Aorta (tissue), 5 donors: ENCODE results near the gene ANKRD33B. TPM values are rescaled to one million over a fixed set of nuclear protein-coding genes. Genes with fewer than 3 reads are reported as not detected.
A peak's percentile ranks its signal among the peaks of the same experiment; 100 is the strongest.

ENCODE experiments used
- ATAC-seq: fragments of 200-7000 bp; cut with Tn5 transposase; one replicate; pipeline ENCODE4 v1.9.1; 2022; ENCODE audit warnings: moderate library complexity; ENCODE audit not compliant: low FRiP score
- DNase-seq, 2 donors: peaks; one replicate each; pipeline ENCODE4 v3.0.0-alpha.2; 2020
- H3K27ac ChIP-seq, 2 donors: one replicate each; pipeline ENCODE4 v1.5.1; 2013; ENCODE audit warnings: low read length in 2 of 2, mild to moderate bottlenecking in 2 of 2, moderate library complexity in 2 of 2, control low read depth in 1 of 2, inconsistent platforms in 1 of 2, low read depth in 1 of 2
- H3K27me3 ChIP-seq, 2 donors: one replicate each; pipeline ENCODE4 v1.6.1; 2013; ENCODE audit warnings: control low read depth in 1 of 2, low read length in 1 of 2, mild to moderate bottlenecking in 1 of 2, moderate library complexity in 1 of 2; ENCODE audit not compliant: insufficient read depth in 2 of 2, control insufficient read depth in 1 of 2
- H3K36me3 ChIP-seq, 2 donors: one replicate each; pipeline ENCODE4 v1.6.1; 2013; ENCODE audit warnings: control low read depth in 1 of 2, low read length in 1 of 2, mild to moderate bottlenecking in 1 of 2; ENCODE audit not compliant: insufficient read depth in 2 of 2, control insufficient read depth in 1 of 2
- H3K4me1 ChIP-seq, 2 donors: one replicate each; pipeline ENCODE4 v1.6.1; 2013; ENCODE audit warnings: low read length in 2 of 2, control low read depth in 1 of 2, mild to moderate bottlenecking in 1 of 2, moderate library complexity in 1 of 2; ENCODE audit not compliant: insufficient read depth in 2 of 2, control insufficient read depth in 1 of 2
- H3K4me3 ChIP-seq, 2 donors: one replicate each; pipeline ENCODE4 v1.5.1; 2013; ENCODE audit warnings: low read length in 2 of 2, control low read depth in 1 of 2, mild to moderate bottlenecking in 1 of 2
- H3K9me3 ChIP-seq: one replicate; pipeline ENCODE4 v1.6.1; 2013; ENCODE audit warnings: mild to moderate bottlenecking, low read length; ENCODE audit not compliant: control insufficient read depth
- WGBS, 2 donors: extraction: QIAGEN DNeasy Blood & Tissue Kit; methylation state at CpG; one replicate each; pipeline ENCODE4 v1.1.7; 2013; 5-methylcytosine and 5-hydroxymethylcytosine counted together
- intact Hi-C, 2 donors: fragments of 100-400 bp; cut with DNase I; formaldehyde crosslinking; loops; one replicate each; pipeline versions ENCODE4 v1.14.2 to v1.15.0; 2022
- polyA plus RNA-seq, 2 donors: library from polyadenylated mRNA; stranded (reverse); fragments of 200-250 nt; gene quantifications; one replicate each; pipeline ENCODE4 v1.2.3, GENCODE V29; 2013
- total RNA-seq, 2 donors: library from RNA; stranded (reverse); fragmentation: NEBNext Ultra II Directional; extraction: Animal tissue kit (Norgen Biotek cat#: 25700); gene quantifications; one replicate each; pipeline ENCODE4 v1.2.1, GENCODE V29; 2021
- donor health status: healthy with polysubstance abuse.
- donor health status: Bipolar disorder and iron deficiency.
- donor health status: DM: no; HTN: no; CAD: no.
- donor health status: DM: no; HTN: no; CAD: no.
- donor health status: DM: yes; HTN: yes; CAD: no.

ANKRD33B gene
- total and polyA plus RNA-seq, 4 donors, result 0.75 to 4.9 (median 3.3) TPM

DNA sequence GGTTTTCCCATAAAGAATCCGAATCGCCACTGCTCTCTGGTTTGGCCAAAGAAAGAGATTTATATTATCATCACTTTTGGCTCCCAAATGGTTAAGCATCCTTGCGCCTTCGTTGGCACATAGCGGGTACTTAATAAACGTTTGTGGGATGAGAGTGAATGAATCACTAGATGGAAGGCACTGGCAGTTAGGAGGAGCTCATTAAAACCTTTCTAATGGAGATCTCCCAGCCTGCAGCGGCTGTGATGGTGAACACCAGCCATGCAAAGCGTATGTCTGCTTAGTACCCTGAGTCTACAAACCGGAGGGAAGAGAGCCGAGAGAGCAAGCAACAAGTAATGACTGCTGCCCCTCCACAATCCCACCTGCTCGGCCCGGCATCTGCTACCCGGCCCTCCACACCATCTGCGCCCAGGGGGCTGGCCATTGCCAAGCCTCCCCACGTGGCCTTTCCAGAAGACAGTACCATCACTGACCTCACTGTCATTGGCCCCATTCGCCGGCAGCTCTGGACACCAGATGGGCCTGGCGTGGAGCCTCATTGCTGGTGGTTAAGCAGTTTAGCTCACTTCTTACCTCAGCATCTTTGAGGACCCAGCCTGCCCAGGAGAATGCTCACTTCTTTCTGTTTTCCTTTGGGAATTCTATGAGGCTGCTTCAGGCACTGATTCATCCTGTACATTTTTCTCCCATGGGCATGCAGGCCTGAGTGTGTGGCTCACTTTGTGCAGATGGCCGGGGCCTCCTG is 39.3 kb upstream of the ANKRD33B start:
- Histone ChIP-seq H3K9me3 (no peaks in the 10 kb centered on the region), H3K4me3 (no peak overlapping the region), H3K4me1 (no peaks in the 10 kb centered on the region), H3K27me3 (no peaks in the 10 kb centered on the region), H3K27ac (no peak overlapping the region), H3K36me3 (no peaks in the 10 kb centered on the region)
- intact Hi-C loops, result no loop called here
- no peak for ATAC-seq
- WGBS, 2 donors, result 79 to 81% methylated on average over 19 of the region's 19 CpGs
- DNase-seq, result peak in 1 of 2 donors; percentile 70

DNA sequence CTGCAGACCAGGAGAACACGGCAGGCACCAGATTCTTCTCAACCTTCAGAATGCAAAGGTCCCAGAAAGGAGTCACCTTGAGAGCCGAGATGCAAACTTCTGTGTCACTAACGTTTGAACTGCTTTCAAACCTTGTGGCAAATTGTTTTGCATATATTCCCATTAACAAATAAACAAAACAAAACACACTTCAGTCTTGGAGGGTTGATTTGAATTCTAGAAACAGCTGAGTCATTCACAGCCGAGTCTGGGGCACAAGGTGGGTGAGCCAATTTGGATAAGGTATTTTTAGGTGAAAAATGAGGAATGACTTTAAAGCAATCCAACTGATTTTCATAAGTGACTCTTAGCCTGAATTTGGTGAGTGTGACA is 38.8 kb upstream of the ANKRD33B start:
- H3K27me3 ChIP-seq, result no peaks in the 10 kb centered on the region
- DNase-seq (no peak), ATAC-seq (no peak)
- 19 to 29% methylated on average over 4 of the region's 4 CpGs for WGBS, 2 donors
- no peak overlapping the region for H3K27ac ChIP-seq
- H3K9me3 ChIP-seq, result no peaks in the 10 kb centered on the region
- H3K4me3 ChIP-seq, result no peak overlapping the region
- no peaks in the 10 kb centered on the region for H3K36me3 ChIP-seq
- H3K4me1 ChIP-seq, result no peaks in the 10 kb centered on the region
- intact Hi-C loops, result no loop called here

- H3K9me3 ChIP-seq, result no peaks in the 10 kb centered on the region
- intact Hi-C loops, result no loop called here
- H3K27me3 ChIP-seq, result no peaks in the 10 kb centered on the region
- ATAC-seq (no peak), DNase-seq (peak in 1 of 2 donors; percentile 16)
- 79 to 86% methylated on average over 11 of the region's 11 CpGs for WGBS, 2 donors
- H3K4me1 ChIP-seq, result no peaks in the 10 kb centered on the region
- no peak overlapping the region for H3K4me3 ChIP-seq
- H3K36me3 ChIP-seq, result no peaks in the 10 kb centered on the region
- H3K27ac ChIP-seq, result no peak overlapping the region
Measured at GRCh38 chr5:10527281-10527950, 36.5 kb upstream of the ANKRD33B start.

DNA sequence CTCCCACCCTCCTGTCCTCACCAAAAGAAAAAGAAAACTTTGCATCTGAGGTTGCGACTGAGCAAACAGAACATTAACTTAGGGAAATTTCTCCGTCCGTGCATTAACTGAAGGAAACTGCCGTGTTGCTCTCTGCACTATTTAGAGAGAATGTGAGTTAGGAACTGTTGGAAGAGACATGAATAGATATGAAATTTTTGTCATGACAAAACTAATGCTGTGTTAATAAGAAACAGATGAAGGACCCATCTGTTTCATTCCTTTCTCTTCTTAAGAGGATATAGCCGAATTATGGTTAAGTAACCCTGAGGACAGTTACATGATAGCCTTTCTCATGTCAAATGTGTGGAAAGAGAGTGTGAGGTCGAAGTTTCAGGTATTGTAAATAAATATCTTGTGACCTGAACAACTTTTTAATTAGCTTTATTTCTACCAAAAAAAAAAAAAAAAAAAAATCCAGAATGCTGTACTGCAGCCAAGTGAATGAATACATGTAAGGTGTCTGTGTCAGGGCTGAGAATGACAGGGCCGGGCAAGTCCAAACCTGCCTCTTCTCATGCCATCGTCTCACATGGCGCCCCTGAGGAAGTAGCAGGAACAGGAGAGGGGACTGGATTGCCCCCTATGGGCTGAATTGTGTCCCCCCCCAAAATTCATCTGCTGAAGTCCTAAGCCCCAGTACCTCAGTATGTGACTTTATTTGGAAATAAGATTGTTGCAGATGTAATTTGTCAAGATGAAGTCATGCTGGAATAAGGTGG is 35.6 kb upstream of the ANKRD33B start:
- Histone ChIP-seq H3K27me3 (no peaks in the 10 kb centered on the region), H3K9me3 (no peaks in the 10 kb centered on the region), H3K27ac (no peak overlapping the region), H3K4me3 (no peak overlapping the region), H3K36me3 (no peaks in the 10 kb centered on the region), H3K4me1 (no peaks in the 10 kb centered on the region)
- ATAC-seq (no peak), DNase-seq (peak in 1 of 2 donors; percentile 20)
- WGBS, 2 donors, result 89 to 90% methylated on average over 9 of the region's 9 CpGs
- intact Hi-C loops, result no loop called here

DNA sequence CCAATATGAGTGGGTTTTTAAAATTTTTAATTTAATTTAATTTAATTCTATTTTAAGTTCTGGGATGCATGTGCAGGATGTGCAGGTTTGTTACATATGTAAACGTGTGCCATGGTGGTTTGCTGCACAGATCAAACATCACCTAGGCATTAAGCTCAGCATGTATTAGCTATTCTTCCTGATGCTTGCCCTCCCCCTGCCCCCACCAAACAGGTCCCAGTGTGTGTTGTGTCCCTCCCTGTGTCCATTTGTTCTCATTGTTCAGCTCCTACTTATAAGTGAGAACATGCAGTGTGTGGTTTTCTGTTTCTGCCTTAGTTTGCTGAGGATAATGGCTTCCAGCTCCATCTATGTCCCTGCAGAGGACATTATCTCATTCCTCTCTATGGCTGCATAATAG is 35.0 kb upstream of the ANKRD33B start:
- H3K36me3 ChIP-seq, result no peaks in the 10 kb centered on the region
- H3K4me3 ChIP-seq, result no peak overlapping the region
- intact Hi-C loops, result no loop called here
- 92 to 93% methylated on average over 1 of the region's 1 CpG for WGBS, 2 donors
- H3K9me3 ChIP-seq, result no peaks in the 10 kb centered on the region
- H3K27ac ChIP-seq, result no peak overlapping the region
- no peak for DNase-seq
- H3K4me1 ChIP-seq, result no peaks in the 10 kb centered on the region
- H3K27me3 ChIP-seq, result no peaks in the 10 kb centered on the region
- ATAC-seq, result no peak

DNA sequence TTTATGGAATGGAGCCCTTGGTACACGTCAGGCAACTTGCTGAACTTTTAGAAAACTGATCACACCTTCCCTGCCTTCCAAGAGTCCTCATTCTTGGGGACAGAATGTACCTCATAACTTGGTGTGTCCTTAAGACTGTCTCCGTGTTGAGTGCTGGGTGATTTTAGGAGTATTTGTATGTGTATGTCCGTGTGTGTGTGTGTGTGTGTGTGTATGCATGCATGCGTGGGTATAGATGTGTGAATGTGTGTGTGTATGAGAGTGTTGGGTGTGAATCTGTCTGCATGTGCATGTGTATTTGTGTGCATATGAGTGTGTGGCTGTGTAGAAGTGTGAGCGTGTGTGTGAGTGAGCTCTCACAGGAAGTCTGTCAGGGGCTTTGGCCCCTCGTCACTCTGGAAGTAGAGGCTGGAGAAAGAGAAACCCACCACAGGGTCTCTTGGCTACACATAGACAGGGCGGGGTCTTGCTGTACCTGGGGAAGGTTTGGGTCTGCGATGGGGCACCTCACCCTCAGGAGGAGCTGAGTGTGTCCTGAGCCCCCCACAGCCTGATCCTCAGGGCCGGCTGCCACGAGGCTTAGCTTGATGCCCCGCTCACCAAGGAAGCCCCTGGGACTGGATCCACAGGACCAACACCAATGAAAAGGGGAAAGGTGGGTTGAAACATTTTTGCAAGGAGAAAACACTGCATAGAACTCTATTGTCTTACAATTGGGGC is 33.1 kb upstream of the ANKRD33B start:
- H3K4me3 ChIP-seq, result no peak overlapping the region
- DNase-seq (peak in 1 of 2 donors; percentile 39), ATAC-seq (no peak)
- no peak overlapping the region for H3K27ac ChIP-seq
- H3K36me3 ChIP-seq, result no peaks in the 10 kb centered on the region
- no peaks in the 10 kb centered on the region for H3K9me3 ChIP-seq
- no peaks in the 10 kb centered on the region for H3K27me3 ChIP-seq
- WGBS, 2 donors, result 92 to 94% methylated on average over 11 of the region's 11 CpGs
- H3K4me1 ChIP-seq, result no peaks in the 10 kb centered on the region
- intact Hi-C loops, result no loop called here

GRCh38 chr5:10532421-10532820 is 31.4 kb upstream of the ANKRD33B start:
- Histone ChIP-seq H3K27ac (no peak overlapping the region), H3K9me3 (no peaks in the 10 kb centered on the region), H3K4me1 (no peaks in the 10 kb centered on the region), H3K27me3 (no peaks in the 10 kb centered on the region), H3K36me3 (no peaks in the 10 kb centered on the region), H3K4me3 (no peak overlapping the region)
- DNase-seq (peak in 1 of 2 donors; percentile 9), ATAC-seq (no peak)
- intact Hi-C loops, result no loop called here
- WGBS, 2 donors, result 94 to 100% methylated on average over 3 of the region's 3 CpGs

GRCh38 chr5:10533226-10533625 is 30.6 kb upstream of the ANKRD33B start:
- H3K27me3 ChIP-seq, result no peaks in the 10 kb centered on the region
- no peak overlapping the region for H3K4me3 ChIP-seq
- no peaks in the 10 kb centered on the region for H3K9me3 ChIP-seq
- DNase-seq (peak in 1 of 2 donors; percentile 80), ATAC-seq (no peak)
- H3K36me3 ChIP-seq, result no peaks in the 10 kb centered on the region
- 7 to 16% methylated on average over 17 of the region's 17 CpGs for WGBS, 2 donors
- no peaks in the 10 kb centered on the region for H3K4me1 ChIP-seq
- intact Hi-C loops, result no loop called here
- no peak overlapping the region for H3K27ac ChIP-seq
